ENCODE results near the gene QRSL1.
A peak's percentile ranks its signal among the peaks of the same experiment; 100 is the strongest.
"Not testable (repeated sequence)": the region's sequence is repeated elsewhere in the genome, so short reads cannot be mapped to it uniquely, and the experiment has no call there.

The QRSL1 gene
- total RNA-seq: 31.8 to 37.4 reads per million in 2 donors

- peak; percentile 45 for DNase-seq
Measured at GRCh38 chr6:106629103-106629858, at the start of gene QRSL1, which contains the start of gene RTN4IP1. Gene QRSL1, plus strand, starts transcription at chr6:106629578. Its CDS starts 104 bp downstream, at chr6:106629682. Gene RTN4IP1, minus strand, starts transcription at chr6:106629498. Its CDS starts 477 bp downstream, at chr6:106629021.

- DNase-seq: no peak
Measured at GRCh38 chr6:106581468-106581867, 47.9 kb upstream of the QRSL1 start.

GRCh38 chr6:106586815-106587415 lies 42.5 kb upstream of the QRSL1 start:
- DNase-seq: no peak

GRCh38 chr6:106588937-106589336 lies 40.4 kb upstream of the QRSL1 start:
- DNase-seq: not testable (repeated sequence)

DNA sequence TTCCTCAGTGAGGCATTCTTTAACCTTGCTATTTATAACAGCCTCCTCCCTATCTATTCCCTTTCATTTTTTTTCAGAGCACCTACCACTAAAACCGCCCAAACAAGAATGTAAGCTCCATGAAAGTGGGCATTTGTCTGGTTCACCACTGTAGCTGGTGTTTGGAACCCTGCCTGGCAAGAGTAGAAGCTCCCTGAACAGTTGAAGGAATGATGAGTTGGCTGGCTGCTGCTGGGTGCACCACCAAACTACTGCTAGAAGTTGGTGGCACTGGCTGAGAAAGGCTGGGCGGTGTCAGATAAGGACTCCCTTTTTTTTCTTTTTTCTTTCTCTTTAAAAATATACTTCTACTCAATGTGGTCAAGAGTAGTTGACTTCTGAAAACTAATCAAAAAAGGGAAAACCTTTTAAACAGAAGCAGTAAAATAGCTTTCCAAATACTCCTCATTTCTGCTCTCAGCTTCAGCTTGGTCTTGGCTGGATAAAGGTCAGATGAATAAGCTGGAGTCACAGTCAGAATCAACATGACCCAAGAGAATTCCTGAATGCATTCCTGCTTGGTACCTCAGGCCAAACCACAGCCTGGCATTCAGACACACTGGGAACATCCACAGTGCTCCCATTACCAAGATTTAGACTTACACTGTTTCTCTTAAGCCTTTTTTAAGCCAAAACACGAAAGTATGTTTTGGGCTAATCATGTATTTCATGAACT lies 38.1 kb upstream of the QRSL1 start:
- DNase-seq: no peak

GRCh38 chr6:106599440-106599839 lies 29.9 kb upstream of the QRSL1 start:
- no peak for DNase-seq

DNA sequence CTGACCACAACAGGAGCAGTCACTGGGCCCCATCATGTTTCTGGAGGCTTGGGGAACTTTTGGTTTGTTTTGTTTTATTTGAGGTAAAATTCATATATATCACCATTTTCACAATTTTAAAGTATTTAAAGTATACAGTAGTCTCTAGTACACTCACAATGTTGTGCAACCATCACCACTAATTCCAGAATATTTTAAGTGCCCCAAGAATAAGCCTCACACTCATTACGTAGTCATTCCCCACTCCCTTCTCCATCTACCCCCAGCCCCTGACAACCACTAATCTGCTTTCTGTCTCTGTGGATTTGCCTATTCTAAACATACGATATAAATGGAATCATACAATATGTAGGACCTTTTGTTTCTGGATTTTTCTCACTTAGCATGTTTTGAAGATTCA lies 29.0 kb upstream of the QRSL1 start:
- no peak for DNase-seq

DNA sequence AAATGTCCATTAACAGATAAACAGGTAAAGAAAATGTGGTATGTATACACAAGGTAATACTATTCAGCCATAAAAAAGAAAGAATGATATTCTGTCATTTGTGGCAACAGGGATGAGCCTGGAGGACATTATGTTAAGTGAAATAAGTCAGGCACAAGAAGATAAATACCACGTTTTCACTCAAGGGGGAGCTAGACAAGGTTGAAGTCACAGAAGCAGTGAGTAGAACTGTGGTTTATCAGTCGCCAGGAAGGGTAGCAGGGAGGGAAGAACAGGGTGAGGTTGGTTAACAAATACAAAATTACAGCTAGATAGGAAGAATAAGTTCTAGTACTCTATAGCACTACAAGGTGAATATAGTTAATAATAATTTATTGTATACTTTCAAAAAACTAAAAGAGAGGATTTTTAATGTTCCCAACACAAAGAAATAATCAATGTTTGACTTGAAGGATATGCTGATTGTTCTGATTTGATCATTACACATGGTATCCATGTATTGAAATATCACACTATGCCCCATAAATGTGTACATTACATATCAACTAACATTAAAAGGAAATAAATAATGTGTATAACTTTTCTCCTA lies 21.2 kb upstream of the QRSL1 start:
- DNase-seq: no peak

DNA sequence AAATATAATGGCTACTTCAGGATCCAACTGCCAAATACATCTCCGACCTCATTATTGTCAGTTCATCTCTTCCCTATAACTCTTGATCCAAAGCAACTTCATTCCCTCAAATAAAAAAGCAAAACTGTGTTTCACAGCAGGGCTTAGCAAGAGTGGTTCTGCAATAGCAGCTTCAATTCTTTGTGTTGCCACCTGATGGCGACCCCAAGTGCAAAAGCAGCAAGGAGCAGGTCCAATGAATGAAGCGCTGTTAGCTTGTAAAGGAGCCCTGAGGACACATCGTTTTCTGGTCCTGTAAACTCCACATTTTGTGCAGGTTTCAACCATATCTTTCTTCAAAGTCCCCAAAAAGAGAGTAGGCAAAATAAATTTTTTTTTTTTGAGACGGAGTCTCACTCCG lies 19.7 kb upstream of the QRSL1 start:
- no peak for DNase-seq

DNA sequence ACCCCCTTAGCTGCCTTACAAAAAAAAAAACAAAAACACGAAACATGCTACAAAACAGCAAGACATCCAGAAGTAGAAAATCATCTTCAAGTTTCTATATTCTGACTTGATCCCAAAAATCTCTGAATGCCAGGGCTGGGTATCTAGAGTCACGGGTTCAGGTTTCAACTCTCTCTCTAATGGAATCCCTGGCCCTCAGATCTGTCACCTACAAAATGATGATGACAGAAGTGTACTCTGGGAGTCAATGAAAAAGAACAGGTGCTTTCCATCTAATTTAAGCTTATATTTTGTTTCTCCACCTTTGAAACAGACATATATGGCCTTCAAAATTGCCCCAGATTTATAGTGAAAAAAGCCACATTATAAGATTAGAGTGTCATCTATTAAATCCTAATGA lies 18.3 kb upstream of the QRSL1 start:
- no peak for DNase-seq

DNA sequence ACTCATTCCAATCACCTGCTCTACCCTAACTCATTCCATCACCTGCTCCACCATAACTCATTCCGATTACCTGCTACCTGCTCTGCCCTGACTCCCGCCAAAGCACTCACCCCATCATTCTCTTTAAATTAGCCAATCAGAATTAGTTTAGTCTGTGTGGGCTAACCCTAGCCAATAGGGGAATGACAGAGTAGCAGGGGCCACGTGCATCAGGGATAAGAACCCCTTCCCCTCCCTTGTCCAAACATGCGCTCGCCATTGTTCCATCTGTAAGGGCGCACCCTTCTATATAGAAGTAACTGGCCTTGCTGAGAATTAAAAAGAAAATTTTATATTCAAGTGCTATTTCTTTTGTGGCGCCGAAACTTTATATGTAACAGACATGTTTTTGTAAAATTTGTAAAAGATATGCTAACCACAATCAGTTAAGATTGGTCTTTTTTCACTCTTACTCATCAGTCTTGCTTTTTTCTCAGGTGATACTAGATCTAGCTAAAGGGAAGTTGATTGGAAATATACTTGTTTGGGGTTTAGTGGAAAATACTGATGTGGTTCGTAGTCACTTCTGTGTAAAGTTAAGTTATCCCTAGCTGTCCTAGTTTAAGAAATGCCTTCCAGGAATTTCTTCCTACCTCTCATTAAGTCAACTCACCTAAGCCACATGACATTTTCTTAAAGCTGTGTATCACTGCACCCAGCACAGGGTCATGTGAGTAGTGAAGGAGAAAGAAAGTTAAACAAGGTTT lies 16.5 kb upstream of the QRSL1 start:
- no peak for DNase-seq

DNA sequence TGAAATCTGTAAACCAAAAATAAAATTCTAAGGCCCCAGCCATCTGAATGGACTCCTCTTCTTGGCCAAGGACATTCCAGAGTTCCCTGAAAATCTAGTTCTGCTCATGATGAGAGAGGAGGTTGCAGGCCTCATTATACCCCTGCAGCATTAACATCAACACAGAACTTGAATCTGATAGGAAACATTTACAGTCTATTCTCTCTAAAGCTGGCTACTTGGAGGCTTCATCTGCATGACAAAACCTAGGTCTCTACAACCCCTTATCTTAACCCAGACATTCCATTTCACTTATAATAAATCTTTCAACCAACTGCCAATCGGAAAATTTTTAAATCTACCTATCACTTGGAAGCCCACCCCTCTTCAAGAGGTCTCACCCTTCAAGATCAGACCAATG lies 15.8 kb upstream of the QRSL1 start:
- no peak for DNase-seq

DNA sequence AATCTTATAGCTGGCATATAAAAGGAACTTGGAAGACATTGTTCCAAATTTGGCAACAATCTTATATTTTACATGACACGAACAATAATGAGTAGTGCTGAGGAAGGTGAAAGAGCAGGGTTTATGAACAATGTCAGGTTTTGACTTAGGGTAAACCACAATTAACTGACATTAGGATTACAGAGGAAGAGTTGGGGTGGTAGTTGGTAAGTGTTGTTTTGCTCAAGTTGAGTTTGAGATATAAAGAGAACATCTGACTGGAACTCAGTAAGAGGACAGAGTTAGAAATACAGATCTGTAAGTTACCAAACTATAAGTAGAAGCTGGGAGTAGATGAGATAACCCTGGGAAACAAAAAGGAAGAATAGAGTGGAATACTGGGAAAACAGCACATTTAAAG lies 15.2 kb upstream of the QRSL1 start:
- no peak for DNase-seq

- no peak for DNase-seq
Measured at GRCh38 chr6:106614592-106615257, 14.7 kb upstream of the QRSL1 start.

DNA sequence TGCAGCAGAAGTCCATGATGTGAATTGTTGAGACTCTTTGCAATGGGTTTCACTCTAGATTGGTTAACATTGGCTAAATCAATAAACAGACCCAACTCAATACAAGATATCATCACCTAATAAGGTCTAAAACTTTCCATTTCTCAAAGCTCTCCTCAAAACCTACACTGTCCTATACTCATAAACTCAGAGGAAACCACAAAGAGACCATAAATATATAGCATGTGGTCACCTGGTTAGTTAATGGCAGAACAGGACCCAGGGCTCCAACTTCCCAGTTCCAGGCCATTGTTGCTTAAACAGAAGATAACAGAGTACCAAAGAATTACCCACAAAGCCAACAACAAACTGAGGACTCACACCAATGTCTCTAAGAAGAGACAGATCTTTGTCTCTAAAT lies 12.1 kb upstream of the QRSL1 start:
- DNase-seq: no peak

GRCh38 chr6:106617857-106618256 lies 11.5 kb upstream of the QRSL1 start:
- DNase-seq: no peak

- DNase-seq: no peak
Measured at GRCh38 chr6:106618324-106618723, 11.1 kb upstream of the QRSL1 start.

DNA sequence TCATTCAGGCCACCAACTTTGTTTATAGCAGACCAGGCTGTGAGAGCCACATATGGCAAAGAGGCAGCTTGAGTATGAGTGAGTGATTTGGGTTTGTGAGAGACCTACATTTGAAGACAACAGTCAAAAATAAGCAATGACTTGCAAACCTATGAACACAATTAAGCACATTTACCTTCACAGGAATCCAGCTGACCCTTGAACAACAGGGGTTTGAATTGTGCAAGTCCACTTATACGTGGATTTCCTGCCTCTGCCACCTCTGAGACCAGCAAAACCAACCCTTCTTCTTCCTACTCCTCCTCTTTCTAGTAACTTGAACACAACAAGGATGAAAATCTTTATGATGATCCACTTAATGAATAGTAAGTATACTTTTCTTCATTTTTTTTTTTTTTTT lies 10.2 kb upstream of the QRSL1 start:
- DNase-seq: no peak

DNA sequence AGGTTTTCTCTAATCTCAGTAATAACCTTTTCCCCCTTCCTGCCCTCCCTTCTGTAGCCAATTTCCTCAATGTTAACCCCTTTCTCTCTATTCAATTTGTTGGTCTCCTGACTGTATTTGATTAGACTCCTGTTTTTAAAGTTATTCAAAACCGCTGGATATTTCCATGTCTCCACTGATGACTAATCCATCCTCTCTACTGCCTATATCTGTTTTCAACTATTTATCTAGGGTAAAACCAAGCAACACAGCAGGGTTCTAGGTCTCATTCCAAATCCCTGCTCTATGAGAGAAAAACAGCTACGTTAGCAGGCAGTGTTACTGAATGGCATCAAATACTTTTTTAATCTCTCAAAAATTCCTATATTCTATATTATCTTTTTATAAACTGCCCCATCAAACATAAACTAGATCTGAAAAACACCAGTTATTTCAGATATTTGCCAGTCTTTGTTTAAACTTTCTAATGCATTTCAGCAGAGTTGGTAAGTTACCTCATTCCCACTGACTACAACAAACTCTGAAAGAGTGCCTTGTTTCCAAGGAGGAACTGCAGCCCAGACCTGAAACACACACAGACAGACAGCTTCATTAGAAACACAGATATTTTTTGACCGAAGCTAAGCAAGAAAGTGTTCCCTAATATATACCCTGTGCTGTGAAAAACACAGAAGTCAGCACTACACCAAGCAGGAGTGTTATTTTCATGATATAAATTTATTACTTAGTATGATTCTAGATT lies 8.3 kb upstream of the QRSL1 start:
- no peak for DNase-seq

DNA sequence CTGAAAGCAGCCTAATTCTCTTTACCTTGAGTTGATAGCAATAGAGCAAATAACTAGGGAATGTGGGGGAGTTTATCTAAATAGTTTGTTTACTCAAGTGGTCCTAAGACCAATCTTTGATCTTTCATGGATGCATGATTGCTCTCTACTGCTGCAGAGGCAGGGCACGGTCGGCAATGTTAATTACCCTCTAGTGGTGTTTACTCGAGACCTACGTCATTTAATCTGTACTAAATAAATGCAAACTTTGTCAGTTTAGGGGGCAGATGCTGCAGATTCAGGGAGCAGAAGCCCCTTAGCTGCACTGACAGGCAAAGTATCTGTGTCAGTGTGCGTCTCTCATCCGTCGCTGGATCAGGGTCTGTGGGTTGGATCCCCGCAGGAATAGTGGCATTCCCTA lies 7.0 kb upstream of the QRSL1 start:
- DNase-seq: no peak

DNA sequence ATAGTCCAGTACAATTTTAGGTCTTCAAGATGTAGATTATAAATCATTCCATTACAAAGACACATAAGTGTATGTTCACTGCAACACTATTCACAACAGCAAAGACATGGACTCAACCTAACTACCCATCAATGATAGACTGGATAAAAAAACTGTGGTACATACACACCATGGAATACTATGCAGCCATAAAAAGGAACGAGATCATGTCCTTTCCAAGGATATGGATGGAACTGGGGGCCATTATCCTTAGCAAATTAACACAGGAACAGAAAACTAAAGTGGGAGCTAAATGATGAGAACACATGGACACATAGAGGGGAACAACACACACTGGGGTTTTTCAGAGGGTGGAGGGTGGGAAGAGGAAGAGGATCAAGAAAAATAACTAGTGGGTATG lies 6.3 kb upstream of the QRSL1 start:
- no peak for DNase-seq

Data from activated gamma-delta T cell (primary cell).